ENCODE measurements around the gene KRTAP2-3. TPM values are rescaled to one million over a fixed set of nuclear protein-coding genes. Genes with fewer than 3 reads are reported as not detected.

The KRTAP2-3 gene
- total RNA-seq, 3 donors from 2014 or later (not counting 1 experiment from before 2014, with no cell fraction given): not detected

DNA sequence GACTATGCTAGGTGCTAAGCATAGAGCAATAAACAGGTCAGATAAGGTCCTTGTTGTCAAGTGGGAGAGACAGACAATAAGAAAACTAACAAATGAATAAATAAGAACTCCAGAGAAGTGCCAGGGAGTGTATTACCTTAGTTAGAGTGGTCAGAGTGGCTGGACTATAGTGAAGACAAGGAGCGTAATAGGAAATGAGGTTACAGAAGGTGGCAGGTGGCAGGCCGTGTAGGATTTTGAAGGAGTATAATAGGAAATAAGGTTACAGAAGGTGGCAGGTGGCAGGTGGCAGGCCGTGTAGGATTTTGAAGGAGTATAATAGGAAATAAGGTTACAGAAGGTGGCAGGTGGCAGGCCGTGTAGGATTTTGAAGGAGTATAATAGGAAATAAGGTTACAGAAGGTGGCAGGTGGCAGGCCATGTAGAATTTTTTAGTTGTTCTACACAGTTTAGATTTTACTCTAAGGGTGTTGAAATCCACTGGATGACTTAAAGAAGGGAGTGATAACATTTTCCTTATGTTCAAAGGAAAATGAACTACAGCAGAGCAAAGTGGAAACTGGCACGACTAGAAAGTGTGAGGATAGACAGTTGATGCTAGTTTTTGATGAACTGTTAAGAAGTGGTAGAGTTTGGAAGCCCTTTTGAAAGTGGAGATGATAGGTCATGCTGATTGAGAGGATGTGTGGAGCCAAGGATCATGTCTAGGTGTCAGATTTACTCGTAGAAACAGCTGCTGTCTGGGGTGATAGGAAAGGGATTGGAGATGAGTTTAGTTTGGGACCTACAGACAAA, 47.4 kb downstream of the KRTAP2-3 start:
- Mint-ChIP-seq H3K9me3 (no peaks in the 10 kb centered on the region), H3K4me1 (no peaks in the 10 kb centered on the region), H3K36me3 (no peaks in the 10 kb centered on the region), H3K27me3 (ENCODE audit: low read depth in 2 of 2) (peaks cover 19% of the 10 kb centered on the region in 2 donors), H3K27ac (no peak overlapping the region), H3K4me3 (no peak overlapping the region)
- H3K27me3 ChIP-seq (ENCODE audit: control insufficient read depth, insufficient read depth, low read length): no peaks in the 10 kb centered on the region
- no peaks in the 10 kb centered on the region for H3K4me1 ChIP-seq (ENCODE audit: control insufficient read depth, insufficient read depth, low read length)
- TF ChIP-seq, protein P1, sequence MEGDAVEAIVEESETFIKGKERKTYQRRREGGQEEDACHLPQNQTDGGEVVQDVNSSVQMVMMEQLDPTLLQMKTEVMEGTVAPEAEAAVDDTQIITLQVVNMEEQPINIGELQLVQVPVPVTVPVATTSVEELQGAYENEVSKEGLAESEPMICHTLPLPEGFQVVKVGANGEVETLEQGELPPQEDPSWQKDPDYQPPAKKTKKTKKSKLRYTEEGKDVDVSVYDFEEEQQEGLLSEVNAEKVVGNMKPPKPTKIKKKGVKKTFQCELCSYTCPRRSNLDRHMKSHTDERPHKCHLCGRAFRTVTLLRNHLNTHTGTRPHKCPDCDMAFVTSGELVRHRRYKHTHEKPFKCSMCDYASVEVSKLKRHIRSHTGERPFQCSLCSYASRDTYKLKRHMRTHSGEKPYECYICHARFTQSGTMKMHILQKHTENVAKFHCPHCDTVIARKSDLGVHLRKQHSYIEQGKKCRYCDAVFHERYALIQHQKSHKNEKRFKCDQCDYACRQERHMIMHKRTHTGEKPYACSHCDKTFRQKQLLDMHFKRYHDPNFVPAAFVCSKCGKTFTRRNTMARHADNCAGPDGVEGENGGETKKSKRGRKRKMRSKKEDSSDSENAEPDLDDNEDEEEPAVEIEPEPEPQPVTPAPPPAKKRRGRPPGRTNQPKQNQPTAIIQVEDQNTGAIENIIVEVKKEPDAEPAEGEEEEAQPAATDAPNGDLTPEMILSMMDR (IDR thresholded peaks at IDR 0.05): no peak
- WGBS (ENCODE audit: insufficient coverage): 78% methylated on average over 6 of the region's 6 CpGs
- H3K9me3 ChIP-seq (ENCODE audit: control insufficient read depth, insufficient read depth, low read length): no peaks in the 10 kb centered on the region
- H3K27ac ChIP-seq (ENCODE audit: low read length): no peak overlapping the region
- DNase-seq (no peak), ATAC-seq (no peak)
- H3K4me3 ChIP-seq (ENCODE audit: low read length): no peak overlapping the region
- no peaks in the 10 kb centered on the region for H3K36me3 ChIP-seq (ENCODE audit: control insufficient read depth, insufficient read depth, low read length)
- intact Hi-C loops (cut with micrococcal nuclease): no loop called here

DNA sequence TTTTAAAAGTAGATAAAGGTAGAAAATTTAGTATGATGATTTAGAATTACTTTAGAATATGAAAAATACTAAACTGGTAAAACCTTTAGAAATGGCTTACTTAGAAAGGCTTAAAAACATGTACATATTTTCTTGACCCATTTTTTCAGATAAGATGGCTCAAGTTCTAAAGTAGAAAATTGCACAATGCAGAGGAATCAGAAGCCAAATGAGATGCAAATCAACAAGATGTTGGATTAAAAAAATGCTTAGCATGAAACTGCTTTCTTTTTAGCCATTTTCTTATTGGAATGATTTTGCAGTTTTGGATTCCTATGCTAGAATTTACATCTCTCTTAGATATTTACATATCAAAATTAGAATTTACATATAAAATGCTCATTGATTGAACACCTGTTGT, 49.5 kb downstream of the KRTAP2-3 start:
- Histone ChIP-seq H3K4me1 (ENCODE audit: control insufficient read depth, insufficient read depth, low read length) (no peaks in the 10 kb centered on the region), H3K36me3 (ENCODE audit: control insufficient read depth, insufficient read depth, low read length) (no peaks in the 10 kb centered on the region), H3K4me3 (ENCODE audit: low read length) (no peak overlapping the region), H3K9me3 (ENCODE audit: control insufficient read depth, insufficient read depth, low read length) (no peaks in the 10 kb centered on the region), H3K27ac (ENCODE audit: low read length) (no peak overlapping the region), H3K27me3 (ENCODE audit: control insufficient read depth, insufficient read depth, low read length) (no peaks in the 10 kb centered on the region)
- no peaks in the 10 kb centered on the region for H3K9me3 Mint-ChIP-seq
- H3K27me3 Mint-ChIP-seq (ENCODE audit: low read depth in 2 of 2): peaks cover 12 to 17% of the 10 kb centered on the region in 2 donors
- H3K4me1 Mint-ChIP-seq: no peaks in the 10 kb centered on the region
- H3K4me3 Mint-ChIP-seq: no peak overlapping the region
- no peak overlapping the region for H3K27ac Mint-ChIP-seq
- TF ChIP-seq, protein P1 (IDR thresholded peaks at IDR 0.05): no peak
- intact Hi-C loops (cut with micrococcal nuclease): no loop called here
- DNase-seq: no peak
- H3K36me3 Mint-ChIP-seq: no peaks in the 10 kb centered on the region
- no peak for ATAC-seq

DNA sequence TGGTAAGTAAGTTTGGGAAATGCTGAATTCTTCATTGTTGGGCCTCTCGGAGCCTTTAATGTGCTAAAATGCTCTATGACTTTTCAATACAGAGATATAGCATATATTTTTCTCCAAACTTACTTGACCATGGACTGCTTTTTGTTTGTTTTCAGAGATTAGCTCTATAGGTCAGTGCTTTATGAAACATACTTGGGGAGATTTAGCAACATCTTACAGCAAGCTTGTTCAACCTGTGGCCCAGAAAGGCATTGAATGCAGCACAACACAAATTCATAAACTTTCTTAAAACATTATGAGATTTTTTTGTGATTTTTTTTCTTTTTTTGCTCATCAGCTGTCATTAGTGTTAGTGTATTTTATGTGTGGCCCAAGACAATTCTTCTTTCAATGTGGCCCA, 50.0 kb downstream of the KRTAP2-3 start:
- TF ChIP-seq, protein P1 (IDR thresholded peaks at IDR 0.05): no peak
- WGBS (ENCODE audit: insufficient coverage): no CpG with 5 or more reads among the region's 1 CpG
- Mint-ChIP-seq H3K27me3 (ENCODE audit: low read depth in 2 of 2) (peaks cover 12 to 17% of the 10 kb centered on the region in 2 donors), H3K4me3 (no peak overlapping the region), H3K4me1 (no peaks in the 10 kb centered on the region), H3K27ac (no peak overlapping the region), H3K36me3 (no peaks in the 10 kb centered on the region), H3K9me3 (no peaks in the 10 kb centered on the region)
- Histone ChIP-seq H3K4me1 (ENCODE audit: control insufficient read depth, insufficient read depth, low read length) (no peaks in the 10 kb centered on the region), H3K27me3 (ENCODE audit: control insufficient read depth, insufficient read depth, low read length) (no peaks in the 10 kb centered on the region), H3K4me3 (ENCODE audit: low read length) (no peak overlapping the region), H3K36me3 (ENCODE audit: control insufficient read depth, insufficient read depth, low read length) (no peaks in the 10 kb centered on the region), H3K27ac (ENCODE audit: low read length) (no peak overlapping the region), H3K9me3 (ENCODE audit: control insufficient read depth, insufficient read depth, low read length) (no peaks in the 10 kb centered on the region)
- ATAC-seq: no peak
- intact Hi-C loops (cut with micrococcal nuclease): no loop called here
- DNase-seq: no peak

DNA sequence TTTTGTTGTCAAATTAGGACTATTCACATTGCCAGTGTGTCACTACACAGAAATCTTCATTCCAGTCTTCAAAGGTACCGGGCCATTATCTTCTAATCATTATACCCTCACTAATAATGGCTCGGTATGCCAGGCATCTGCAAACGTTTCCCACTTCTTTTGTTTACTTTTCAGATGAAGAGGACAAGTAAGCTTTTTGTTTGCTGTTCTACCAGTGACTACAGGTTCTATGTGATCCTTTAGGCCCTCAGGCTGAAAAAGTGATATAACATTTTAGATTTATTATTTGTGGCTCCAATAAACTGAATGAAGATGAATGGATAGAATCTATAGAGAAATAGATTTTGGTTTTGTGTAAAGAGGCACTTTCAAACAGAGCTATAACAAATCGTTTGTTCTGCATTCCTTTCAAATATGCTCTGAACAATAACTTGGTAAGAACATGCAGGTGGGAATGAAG, 50.6 kb downstream of the KRTAP2-3 start:
- Histone ChIP-seq H3K9me3 (ENCODE audit: control insufficient read depth, insufficient read depth, low read length) (no peaks in the 10 kb centered on the region), H3K36me3 (ENCODE audit: control insufficient read depth, insufficient read depth, low read length) (no peaks in the 10 kb centered on the region), H3K4me1 (ENCODE audit: control insufficient read depth, insufficient read depth, low read length) (no peaks in the 10 kb centered on the region), H3K27me3 (ENCODE audit: control insufficient read depth, insufficient read depth, low read length) (peaks cover under 1% of the 10 kb centered on the region), H3K27ac (ENCODE audit: low read length) (no peak overlapping the region), H3K4me3 (ENCODE audit: low read length) (no peak overlapping the region)
- 77% methylated on average over 4 of the region's 4 CpGs for WGBS (ENCODE audit: insufficient coverage)
- Mint-ChIP-seq H3K27me3 (ENCODE audit: low read depth in 2 of 2) (peaks cover 12 to 17% of the 10 kb centered on the region in 2 donors), H3K9me3 (no peaks in the 10 kb centered on the region), H3K4me1 (no peaks in the 10 kb centered on the region), H3K4me3 (no peak overlapping the region), H3K27ac (no peak overlapping the region), H3K36me3 (no peaks in the 10 kb centered on the region)
- TF ChIP-seq, protein P1 (IDR thresholded peaks at IDR 0.05): no peak
- no peak for DNase-seq
- no peak for ATAC-seq
- intact Hi-C loops (cut with micrococcal nuclease): no loop called here

Measured in natural killer cell (primary cell).